ENCODE measurements around the gene COL23A1.

GRCh38 chr5:178356431-178356872, 233.7 kb downstream of the COL23A1 start:
- no peak for TF ChIP-seq POLR2A (IDR thresholded peaks at IDR 0.05; ENCODE audit: low read depth, low read length)
- TF ChIP-seq TAF1 (IDR thresholded peaks at IDR 0.05; ENCODE audit: low read depth, low read length): no peak
